ENCODE results near the gene IL22RA1. TPM values are rescaled to one million over a fixed set of nuclear protein-coding genes. Genes with fewer than 3 reads are reported as not detected.

Gene IL22RA1
- total and polyA plus RNA-seq, 2 of the 8 experiments (the other 6 are each of a cell fraction or from before 2014, with no cell fraction given): 0.17 to 0.32 TPM

- H3K27ac ChIP-seq (ENCODE audit: low read depth, low read length): no peak overlapping the region
- H2BK120ac ChIP-seq (replicated peaks; ENCODE audit: low read depth, low read length): no peak overlapping the region
- no peak overlapping the region for H3K14ac ChIP-seq (ENCODE audit: insufficient read length)
- no peaks in the 10 kb centered on the region for H3K27me3 ChIP-seq (replicated peaks in 1 of 4; ENCODE audit: control insufficient read depth in 3 of 4, extremely low read depth in 1 of 4, insufficient read depth in 3 of 4, low read length in 3 of 4)
- H2BK20ac ChIP-seq (ENCODE audit: low read length): no peak overlapping the region
- no peaks in the 10 kb centered on the region for H3K79me1 ChIP-seq (ENCODE audit: low read depth, low read length)
- H3K4me2 ChIP-seq (ENCODE audit: insufficient read depth in 1 of 2, low read depth in 2 of 2, low read length in 2 of 2): no peak overlapping the region
- no peak overlapping the region for H3K56ac ChIP-seq (replicated peaks; ENCODE audit: insufficient read length, low read depth, low read length)
- H2BK15ac ChIP-seq (ENCODE audit: low read length): no peak overlapping the region
- POLR2A ChIA-PET (ENCODE audit: partially characterized antibody): interaction anchor here (7.2 kb wide), 1 partner anchor 7 kb away, joined by 51 read pairs; no protein-coding TSS in a partner anchor
- 85% methylated on average over 5 of the region's 5 CpGs; no CpG with 5 or more reads in 1 of the 2 experiments for WGBS, 2 experiments (ENCODE audit: extremely low coverage in 1 of 2, insufficient coverage in 1 of 2, insufficient read length in 1 of 2, insufficient replicate concordance in 2 of 2, low coverage in 1 of 2, low lambda C conversion rate in 2 of 2, missing lambda C conversion rate in 1 of 2)
- H3K4me3 ChIP-seq (ENCODE audit: extremely low read depth in 1 of 4, insufficient read depth in 2 of 4, low read depth in 3 of 4, low read length in 4 of 4): no peak overlapping the region
- TF ChIP-seq HDAC6 (IDR thresholded peaks at IDR 0.05; ENCODE audit: low read depth, low read length) (no peak), SP2 (IDR thresholded peaks at IDR 0.05; ENCODE audit: low read length) (no peak), SRF (IDR thresholded peaks at IDR 0.05; ENCODE audit: low read depth, low read length) (no peak), FOSL1 (IDR thresholded peaks at IDR 0.05; ENCODE audit: insufficient read depth, low read depth, low read length) (no peak), KDM1A (IDR thresholded peaks at IDR 0.05; ENCODE audit: borderline replicate concordance, low read length) (no peak), SAP30 (IDR thresholded peaks at IDR 0.05; ENCODE audit: insufficient read depth, insufficient replicate concordance, low read length) (no peak), CEBPB (IDR thresholded peaks at IDR 0.05; ENCODE audit: low read depth, low read length) (no peak), GABPA (IDR thresholded peaks at IDR 0.05; ENCODE audit: borderline replicate concordance, insufficient read depth, low read length) (no peak)
- no peak overlapping the region for H3K9ac ChIP-seq (replicated peaks in 1 of 4; ENCODE audit: extremely low read depth in 1 of 4, low read depth in 3 of 4, low read length in 3 of 4)
- H2AFZ ChIP-seq (ENCODE audit: low read length): no peak overlapping the region
- no peak overlapping the region for H4K91ac ChIP-seq (replicated peaks; ENCODE audit: insufficient read length, low read length)
- no peak overlapping the region for H2AK5ac ChIP-seq (ENCODE audit: low read depth, low read length)
- peaks cover 0 to 10% of the 10 kb centered on the region in 2 experiments for H4K20me1 ChIP-seq (replicated peaks in 1 of 2; ENCODE audit: control insufficient read depth in 1 of 2, insufficient read depth in 2 of 2, low read length in 2 of 2)
- H4K5ac ChIP-seq (ENCODE audit: insufficient read length, low read depth, low read length): no peak overlapping the region
- H3K18ac ChIP-seq (ENCODE audit: extremely low read depth, low read length): no peak overlapping the region
- H3K23ac ChIP-seq (ENCODE audit: insufficient read length): no peak overlapping the region
- FAIRE-seq: no peak
- H3K23me2 ChIP-seq (ENCODE audit: low read depth, low read length): no peaks in the 10 kb centered on the region
- no peak overlapping the region for H2BK5ac ChIP-seq (ENCODE audit: low read depth, low read length)
- CTCF ChIA-PET (ENCODE audit: partially characterized antibody): interaction anchor here (0.6 to 10.9 kb wide), 8 partner anchors 10 to 234 kb away, joined by 3 to 85 read pairs (median 4); no protein-coding TSS in a partner anchor
- no peak overlapping the region for H4K8ac ChIP-seq (ENCODE audit: extremely low read depth, insufficient read depth, low read length)
- H3K36me3 ChIP-seq (ENCODE audit: control insufficient read depth in 2 of 4, insufficient read depth in 4 of 4, low read length in 3 of 4): peaks cover 4 to 26% (median 10%) of the 10 kb centered on the region in 4 experiments; a peak in 6 of 8 replicates
- no peak for DNase-seq (ENCODE audit: low read depth in 1 of 2, low spot score in 2 of 2)
- H3K9me3 ChIP-seq (ENCODE audit: insufficient read depth in 2 of 2, low read depth in 1 of 2, low read length in 1 of 2): no peaks in the 10 kb centered on the region
- H2BK12ac ChIP-seq (ENCODE audit: low read depth, low read length): no peak overlapping the region
- H3K4ac ChIP-seq (replicated peaks; ENCODE audit: insufficient read length, low read depth, low read length): no peak overlapping the region
- H3K4me1 ChIP-seq (replicated peaks in 1 of 4; ENCODE audit: control insufficient read depth in 3 of 4, insufficient read depth in 4 of 4, low read length in 3 of 4): peaks cover 0 to 6% (median 2%) of the 10 kb centered on the region in 4 experiments; a peak in 3 of 7 replicates
- H3K79me2 ChIP-seq (ENCODE audit: control insufficient read depth in 1 of 2, insufficient read depth in 2 of 2, low read length in 2 of 2): no peaks in the 10 kb centered on the region
Measured at GRCh38 chr1:24159366-24159765, 16.4 kb upstream of the IL22RA1 start.
